Pancreas (tissue), 10 donors: ENCODE measurements around the gene PKP3. TPM values are rescaled to one million over a fixed set of nuclear protein-coding genes. Genes with fewer than 3 reads are reported as not detected.
A peak's percentile ranks its signal among the peaks of the same experiment; 100 is the strongest.

Experiments used
- ATAC-seq, 4 donors: fragments of 200-7000 bp; cut with Tn5 transposase; one replicate each; pipeline versions ENCODE4 v1.8.0 to v1.9.1; 2020; ENCODE audit warnings: mild to moderate bottlenecking in 4 of 4, moderate library complexity in 4 of 4
- DNase-seq, 6 donors: peaks; one replicate each; pipeline ENCODE4 v3.0.0-alpha.2; 2020
- FAIRE-seq: peaks from 2 replicates; lab custom pipeline; 2012; peaks lifted over from hg19 to GRCh38; lab: Jason Lieb, UNC
- H3K27ac ChIP-seq, 4 donors: fragments of 200-600 bp; sonication (generic); 1 replicate in 3 of 4; 2 replicates in 1 of 4; pipeline versions ENCODE4 v1.5.0 to v1.8.0; 2020
- H3K27me3 ChIP-seq, 4 donors: fragments of 200-600 bp; one replicate each; pipeline ENCODE4 v1.8.0; 2021
- H3K36me3 ChIP-seq, 3 donors: fragments of 200-600 bp; sonication (generic) in 1 of 3; one replicate each; pipeline versions ENCODE4 v1.5.0 to v1.8.0; 2020 to 2021
- H3K4me1 ChIP-seq, 3 donors: fragments of 200-600 bp; one replicate each; pipeline ENCODE4 v1.8.0; 2021
- H3K4me3 ChIP-seq, 4 donors: fragments of 200-600 bp; sonication (generic) in 2 of 4; one replicate each; pipeline versions ENCODE4 v1.5.0 to v1.8.0; 2020 to 2021
- H3K9me3 ChIP-seq, 4 donors: fragments of 200-600 bp; one replicate each; pipeline ENCODE4 v1.8.0; 2021
- CTCF ChIP-seq, 4 donors: fragments of 200-600 bp; sonication (generic) in 3 of 4; IDR thresholded peaks; one replicate each; pipeline versions ENCODE4 v1.5.0 to v1.8.0; 2021; ENCODE audit warnings: antibody characterized with exemption in 4 of 4
- whole genome bisulfite sequencing, 2 donors: extraction: QIAGEN DNeasy Blood & Tissue Kit; methylation state at CpG; one replicate each; pipeline ENCODE4 v1.1.7; 2013; 5-methylcytosine and 5-hydroxymethylcytosine counted together
- intact Hi-C, 3 donors: fragments of 100-400 bp; cut with DNase I; formaldehyde crosslinking; loops; one replicate each; pipeline versions ENCODE4 v1.11.1 to v1.14.2; 2022
- polyA plus RNA-seq, 2 donors: library from polyadenylated mRNA; stranded (reverse); fragments of 200-250 nt; gene quantifications; one replicate each; pipeline ENCODE4 v1.2.3, GENCODE V29; 2013
- total RNA-seq, 6 donors: library from RNA; stranded (reverse); fragmentation: NEBNext Ultra II Directional in 4 of 6; extraction: Animal tissue kit (Norgen Biotek cat#: 25700) in 4 of 6; gene quantifications; one replicate each; pipeline versions ENCODE4 v1.2.1 to v1.2.4, GENCODE V29; 2021 to 2023
- donor health status: healthy with polysubstance abuse.
- donor health status: DM: no; HTN: no; CAD: no; lungs with moderate emphysema.
- donor health status: DM: no; HTN: no; CAD: no.
- donor health status: control.
- donor health status: control.
- donor health status: Bipolar disorder and iron deficiency.
- donor health status: DM: yes; HTN: yes; CAD: no.
- donor health status: DM: no; HTN: no; CAD: no.
- donor health status: DM: no; HTN: no; CAD: no.
- donor health status: DM: yes; HTN: yes; CAD: no.

The PKP3 gene
- total and polyA plus RNA-seq, 8 donors, result 23.4 to 50.5 (median 30.5) TPM

- 90 to 93% methylated on average over 16 to 17 of the region's 17 CpGs for WGBS, 2 donors
- intact Hi-C loops, result no loop called here
- Histone ChIP-seq H3K36me3 (no peaks in the 10 kb centered on the region), H3K27ac (no peak overlapping the region), H3K9me3 (no peaks in the 10 kb centered on the region), H3K4me1 (peaks cover 0 to 7% (median 0%) of the 10 kb centered on the region in 3 donors), H3K27me3 (no peaks in the 10 kb centered on the region), H3K4me3 (no peak overlapping the region)
- FAIRE-seq, result no peak
- peak in 1 of 6 donors; percentile 48 for DNase-seq
- no peak for TF ChIP-seq CTCF (IDR thresholded peaks at IDR 0.05)
- no peak for ATAC-seq
These were observed 43.3 kb downstream of the PKP3 start for GRCh38 chr11:437228-437870.

- Histone ChIP-seq H3K4me1 (peaks cover 0 to 7% (median 0%) of the 10 kb centered on the region in 3 donors), H3K9me3 (no peaks in the 10 kb centered on the region), H3K27ac (no peak overlapping the region), H3K4me3 (no peak overlapping the region), H3K27me3 (no peaks in the 10 kb centered on the region), H3K36me3 (no peaks in the 10 kb centered on the region)
- ATAC-seq (no peak), FAIRE-seq (no peak), DNase-seq (peak in 1 of 6 donors; percentile 60)
- no peak for TF ChIP-seq CTCF (IDR thresholded peaks at IDR 0.05)
- intact Hi-C loops, result no loop called here
- WGBS, 2 donors, result 89 to 92% methylated on average over 19 to 21 of the region's 21 CpGs
These were observed 44.3 kb downstream of the PKP3 start for GRCh38 chr11:438101-438844.

- Histone ChIP-seq H3K4me1 (peaks cover 0 to 7% (median 0%) of the 10 kb centered on the region in 3 donors), H3K27ac (no peak overlapping the region), H3K36me3 (no peaks in the 10 kb centered on the region), H3K9me3 (no peaks in the 10 kb centered on the region), H3K27me3 (no peaks in the 10 kb centered on the region), H3K4me3 (no peak overlapping the region)
- FAIRE-seq (no peak), DNase-seq (peak in 2 of 6 donors; percentile 50 to 69), ATAC-seq (no peak)
- TF ChIP-seq CTCF (IDR thresholded peaks at IDR 0.05), result no peak
- WGBS, 2 donors, result 88 to 91% methylated on average over 23 of the region's 23 CpGs
- intact Hi-C loops, result no loop called here
These were observed 45.5 kb downstream of the PKP3 start for GRCh38 chr11:439315-440064.

GRCh38 chr11:440065-441042, 46.3 kb downstream of the PKP3 start:
- Histone ChIP-seq H3K4me3 (peak overlapping the region in 1 of 4 donors; percentile 61), H3K36me3 (no peaks in the 10 kb centered on the region), H3K4me1 (peaks cover 0 to 7% (median 0%) of the 10 kb centered on the region in 3 donors), H3K27ac (no peak overlapping the region), H3K9me3 (no peaks in the 10 kb centered on the region), H3K27me3 (no peaks in the 10 kb centered on the region)
- TF ChIP-seq CTCF (IDR thresholded peaks at IDR 0.05), result no peak
- no peak for ATAC-seq
- intact Hi-C loops, result no loop called here
- 90 to 92% methylated on average over 27 of the region's 27 CpGs for WGBS, 2 donors
- FAIRE-seq, result no peak
- DNase-seq, result peak in 2 of 6 donors; percentile 39 to 53
